ENCODE measurements around the gene JAKMIP1. TPM values are rescaled to one million over a fixed set of nuclear protein-coding genes. Genes with fewer than 3 reads are reported as not detected.

JAKMIP1 gene
- polyA plus RNA-seq, 1 experiment, result not detected

DNA sequence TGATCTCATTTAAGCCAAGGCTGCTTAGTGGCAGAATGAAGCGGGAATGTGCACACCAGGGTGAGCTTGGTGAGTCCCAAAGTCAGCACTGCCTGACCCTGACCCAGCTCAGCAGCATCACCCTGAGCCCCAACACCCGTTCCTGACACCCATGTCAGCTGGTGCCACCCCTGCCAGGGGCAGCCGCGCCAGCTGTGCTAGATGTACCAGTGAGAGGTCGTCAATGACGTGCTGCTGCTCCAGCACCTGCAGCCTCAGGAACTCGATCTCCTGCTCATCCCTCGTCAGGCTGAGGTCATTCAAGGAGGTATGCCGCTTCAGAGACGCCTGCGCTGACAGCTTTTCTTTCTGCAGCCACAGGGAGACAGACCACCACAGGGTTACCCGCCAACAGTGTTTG lies 120.4 kb downstream of the JAKMIP1 start:
- DNase-seq (ENCODE audit: low read depth, low spot score), result no peak
- TF ChIP-seq, protein P1, sequence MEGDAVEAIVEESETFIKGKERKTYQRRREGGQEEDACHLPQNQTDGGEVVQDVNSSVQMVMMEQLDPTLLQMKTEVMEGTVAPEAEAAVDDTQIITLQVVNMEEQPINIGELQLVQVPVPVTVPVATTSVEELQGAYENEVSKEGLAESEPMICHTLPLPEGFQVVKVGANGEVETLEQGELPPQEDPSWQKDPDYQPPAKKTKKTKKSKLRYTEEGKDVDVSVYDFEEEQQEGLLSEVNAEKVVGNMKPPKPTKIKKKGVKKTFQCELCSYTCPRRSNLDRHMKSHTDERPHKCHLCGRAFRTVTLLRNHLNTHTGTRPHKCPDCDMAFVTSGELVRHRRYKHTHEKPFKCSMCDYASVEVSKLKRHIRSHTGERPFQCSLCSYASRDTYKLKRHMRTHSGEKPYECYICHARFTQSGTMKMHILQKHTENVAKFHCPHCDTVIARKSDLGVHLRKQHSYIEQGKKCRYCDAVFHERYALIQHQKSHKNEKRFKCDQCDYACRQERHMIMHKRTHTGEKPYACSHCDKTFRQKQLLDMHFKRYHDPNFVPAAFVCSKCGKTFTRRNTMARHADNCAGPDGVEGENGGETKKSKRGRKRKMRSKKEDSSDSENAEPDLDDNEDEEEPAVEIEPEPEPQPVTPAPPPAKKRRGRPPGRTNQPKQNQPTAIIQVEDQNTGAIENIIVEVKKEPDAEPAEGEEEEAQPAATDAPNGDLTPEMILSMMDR (IDR thresholded peaks at IDR 0.05; ENCODE audit: low read depth, low read length), result no peak
- POLR2A ChIA-PET, result no interaction called here
- Histone ChIP-seq H3K9me3 (ENCODE audit: control insufficient read depth, insufficient read depth, low read length) (no peaks in the 10 kb centered on the region; the same call in 1 of the 2 replicates), H3K27me3 (ENCODE audit: control insufficient read depth, insufficient read depth, low read length) (no peaks in the 10 kb centered on the region), H3K27ac (ENCODE audit: low read depth, low read length) (no peak overlapping the region), H3K4me3 (ENCODE audit: low read depth, low read length) (no peak overlapping the region)
- CTCF ChIA-PET, result no interaction called here

DNA sequence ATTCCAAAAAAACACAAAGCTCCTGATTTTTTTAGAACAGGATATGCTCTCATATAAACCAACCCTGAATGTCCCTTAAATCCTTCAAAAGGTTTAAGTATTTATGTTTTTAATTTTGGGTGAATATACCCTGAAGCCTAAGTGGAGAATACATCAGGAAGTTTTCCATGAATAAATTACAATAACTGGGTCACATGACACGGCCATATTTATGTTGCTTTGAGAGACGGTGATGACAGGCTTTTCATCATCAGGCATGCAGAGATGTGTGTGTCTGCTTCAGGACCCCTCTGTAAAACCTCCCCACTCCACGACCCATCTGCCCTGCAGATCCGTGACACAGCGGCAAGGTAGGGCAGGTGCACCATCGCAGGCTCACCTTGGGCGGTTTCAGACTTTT lies 121.8 kb downstream of the JAKMIP1 start:
- TF ChIP-seq, protein P1 (IDR thresholded peaks at IDR 0.05; ENCODE audit: low read depth, low read length), result no peak
- CTCF ChIA-PET, result no interaction called here

DNA sequence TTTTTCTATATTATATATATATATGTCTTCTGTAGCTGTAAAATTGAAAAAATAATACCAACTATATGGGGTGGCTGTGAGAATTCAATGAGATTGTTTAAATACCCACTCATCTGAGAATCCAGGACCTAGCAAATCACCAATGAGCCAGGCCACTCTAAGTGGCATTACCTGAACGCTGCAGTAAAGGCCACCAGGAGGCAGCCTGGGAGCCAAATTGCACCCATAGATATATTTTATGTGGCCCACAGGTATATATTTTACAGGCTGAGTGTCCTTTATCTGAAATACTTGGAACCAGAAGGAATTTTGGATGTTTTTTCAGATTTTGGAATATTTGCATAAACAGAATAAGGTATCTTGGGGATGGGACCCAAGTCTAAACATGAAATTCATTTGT lies 124.0 kb downstream of the JAKMIP1 start:
- ChIA-PET POLR2A (no interaction called here), CTCF (no interaction called here)
- TF ChIP-seq, protein P1 (IDR thresholded peaks at IDR 0.05; ENCODE audit: low read depth, low read length), result no peak
- Histone ChIP-seq H3K4me3 (ENCODE audit: low read depth, low read length) (no peak overlapping the region), H3K27ac (ENCODE audit: low read depth, low read length) (no peak overlapping the region), H3K9me3 (ENCODE audit: control insufficient read depth, insufficient read depth, low read length) (no peaks in the 10 kb centered on the region), H3K27me3 (ENCODE audit: control insufficient read depth, insufficient read depth, low read length) (no peaks in the 10 kb centered on the region)
- DNase-seq (ENCODE audit: low read depth, low spot score), result no peak

More for the DNA sequence above, 121.8 kb downstream of the JAKMIP1 start:
- no peak for DNase-seq (ENCODE audit: low read depth, low spot score)
- Histone ChIP-seq H3K4me3 (ENCODE audit: low read depth, low read length) (no peak overlapping the region), H3K27ac (ENCODE audit: low read depth, low read length) (no peak overlapping the region), H3K27me3 (ENCODE audit: control insufficient read depth, insufficient read depth, low read length) (no peaks in the 10 kb centered on the region), H3K9me3 (ENCODE audit: control insufficient read depth, insufficient read depth, low read length) (no peaks in the 10 kb centered on the region)
- POLR2A ChIA-PET, result no interaction called here

DNA sequence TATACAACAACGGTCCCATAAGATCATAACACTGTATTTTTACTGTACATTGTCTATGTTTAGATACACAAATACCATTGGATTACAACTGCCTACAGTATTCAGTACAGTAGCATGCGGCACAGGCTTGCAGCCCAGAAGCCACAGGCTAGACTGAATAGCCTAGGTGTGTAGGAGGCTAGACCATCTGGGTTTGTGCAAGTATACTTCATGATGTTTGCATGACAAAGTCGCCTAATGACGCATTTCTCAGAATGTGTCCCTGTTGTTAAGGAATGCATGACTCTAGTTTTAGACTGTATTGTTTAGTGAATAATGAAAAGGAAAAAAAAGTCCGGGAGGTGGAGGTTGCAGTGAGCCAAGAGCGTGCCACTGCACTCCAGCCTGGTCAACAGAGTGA lies 125.6 kb downstream of the JAKMIP1 start:
- Histone ChIP-seq H3K27ac (ENCODE audit: low read depth, low read length) (no peak overlapping the region), H3K4me3 (ENCODE audit: low read depth, low read length) (no peak overlapping the region), H3K9me3 (ENCODE audit: control insufficient read depth, insufficient read depth, low read length) (peaks cover 12% of the 10 kb centered on the region), H3K27me3 (ENCODE audit: control insufficient read depth, insufficient read depth, low read length) (no peaks in the 10 kb centered on the region)
- POLR2A ChIA-PET, result no interaction called here
- TF ChIP-seq, protein P1 (IDR thresholded peaks at IDR 0.05; ENCODE audit: low read depth, low read length), result no peak
- CTCF ChIA-PET, result no interaction called here
- DNase-seq (ENCODE audit: low read depth, low spot score), result no peak

DNA sequence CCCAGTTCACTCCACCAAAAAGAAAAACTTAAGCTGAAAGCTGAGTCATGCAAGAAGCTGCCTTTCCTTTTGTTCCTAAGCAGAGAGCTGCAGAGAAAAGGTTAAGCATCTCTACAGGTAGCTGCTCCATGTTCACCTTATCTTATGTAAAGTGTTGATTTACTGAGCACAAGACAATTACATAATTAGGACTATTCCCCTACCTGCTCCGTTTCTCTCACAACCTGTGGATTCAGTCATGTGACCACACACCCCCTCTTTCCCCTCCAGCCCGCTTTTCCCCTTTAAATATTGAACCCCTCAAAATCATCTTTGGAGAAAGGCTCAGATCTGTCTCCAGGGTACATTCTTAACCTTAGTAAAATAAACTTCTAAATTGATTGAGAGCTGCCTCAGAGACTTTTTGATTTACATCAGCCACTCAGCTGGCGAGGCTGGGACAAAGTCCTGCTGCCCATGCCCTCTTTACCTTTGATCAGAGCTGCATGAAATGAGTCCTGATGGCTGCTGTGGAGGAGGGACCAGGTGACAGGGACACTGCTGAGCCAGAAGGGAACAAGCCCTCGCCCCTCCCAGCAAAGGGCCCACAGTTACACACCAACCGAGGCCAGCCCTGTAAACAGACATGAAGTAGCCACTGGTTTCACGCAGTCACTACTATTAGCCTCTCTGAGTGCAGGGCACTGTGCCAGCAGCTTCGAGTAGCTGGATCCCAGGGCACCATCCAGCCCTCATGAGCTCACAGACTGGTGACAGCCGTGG lies 128.2 kb downstream of the JAKMIP1 start:
- Histone ChIP-seq H3K27ac (ENCODE audit: low read depth, low read length) (no peak overlapping the region), H3K9me3 (ENCODE audit: control insufficient read depth, insufficient read depth, low read length) (peaks cover 14% of the 10 kb centered on the region), H3K4me3 (ENCODE audit: low read depth, low read length) (no peak overlapping the region), H3K27me3 (ENCODE audit: control insufficient read depth, insufficient read depth, low read length) (no peaks in the 10 kb centered on the region)
- no peak for DNase-seq (ENCODE audit: low read depth, low spot score)
- POLR2A ChIA-PET, result interaction anchor here (0.5 kb wide), 1 partner anchor 123 kb away, joined by 4 read pairs; no protein-coding TSS in a partner anchor
- CTCF ChIA-PET, result no interaction called here
- TF ChIP-seq, protein P1 (IDR thresholded peaks at IDR 0.05; ENCODE audit: low read depth, low read length), result no peak

Data from AG04450 (cell line).